TTC549 (cell line): ENCODE data around the gene PNPLA3.

Source experiments
- FAIRE-seq: peaks from 2 replicates; lab custom pipeline; 2012; peaks lifted over from hg19 to GRCh38; lab: Jason Lieb, UNC

The PNPLA3 gene

GRCh38 chr22:43967069-43967468 lies 43.5 kb downstream of the PNPLA3 start:
- no peak for FAIRE-seq

GRCh38 chr22:43968614-43969013 lies 45.0 kb downstream of the PNPLA3 start:
- no peak for FAIRE-seq

GRCh38 chr22:43969021-43969878 lies 45.6 kb downstream of the PNPLA3 start:
- no peak for FAIRE-seq

GRCh38 chr22:43969989-43970755 lies 46.6 kb downstream of the PNPLA3 start:
- FAIRE-seq: no peak

- FAIRE-seq: no peak
These were observed 47.5 kb downstream of the PNPLA3 start for GRCh38 chr22:43971112-43971511.

GRCh38 chr22:43972931-43973462 lies 49.4 kb downstream of the PNPLA3 start:
- FAIRE-seq: no peak

- no peak for FAIRE-seq
These were observed 50.5 kb downstream of the PNPLA3 start for GRCh38 chr22:43974028-43974545.

- FAIRE-seq: no peak
These were observed 51.4 kb downstream of the PNPLA3 start for GRCh38 chr22:43975041-43975440.

- FAIRE-seq: no peak
These were observed 53.5 kb downstream of the PNPLA3 start for GRCh38 chr22:43976861-43977795.

- FAIRE-seq: no peak
These were observed 55.0 kb downstream of the PNPLA3 start for GRCh38 chr22:43978558-43978957.

- no peak for FAIRE-seq
These were observed 57.0 kb downstream of the PNPLA3 start for GRCh38 chr22:43980579-43980978.

- no peak for FAIRE-seq
These were observed 57.4 kb downstream of the PNPLA3 start for GRCh38 chr22:43980996-43981395.

GRCh38 chr22:43983808-43984207 lies 60.2 kb downstream of the PNPLA3 start:
- FAIRE-seq: no peak

- FAIRE-seq: no peak
These were observed 61.9 kb downstream of the PNPLA3 start for GRCh38 chr22:43985532-43985931.

- no peak for FAIRE-seq
These were observed 64.7 kb downstream of the PNPLA3 start for GRCh38 chr22:43988116-43988820.

GRCh38 chr22:43988960-43989359 lies 65.4 kb downstream of the PNPLA3 start:
- no peak for FAIRE-seq

- FAIRE-seq: no peak
These were observed 66.4 kb downstream of the PNPLA3 start for GRCh38 chr22:43990044-43990443.

GRCh38 chr22:43991316-43992020 lies 67.9 kb downstream of the PNPLA3 start:
- FAIRE-seq: no peak

GRCh38 chr22:43992331-43992821 lies 68.8 kb downstream of the PNPLA3 start:
- no peak for FAIRE-seq

GRCh38 chr22:43993072-43993760 lies 69.6 kb downstream of the PNPLA3 start:
- no peak for FAIRE-seq
